RWPE2 (cell line): ENCODE measurements around the gene ZNF41.

Experiments
- ATAC-seq: fragments of 200-7000 bp; cut with Tn5 transposase; 3 replicates; pipeline ENCODE4 v1.9.1; 2021; ENCODE audit warnings: low read depth
- DNase-seq: peaks from one replicate; pipeline ENCODE4 v3.0.0-alpha.2; 2020; ENCODE audit warnings: low spot score
- H3K27ac ChIP-seq: fragments of 450-650 bp; 2 replicates; pipeline ENCODE4 v1.5.1; 2017; ENCODE audit warnings: mild to moderate bottlenecking; ENCODE audit not compliant: poor library complexity, severe bottlenecking
- H3K27me3 ChIP-seq: fragments of 250-450 bp; sonication (Bioruptor Pico); 2 replicates; pipeline ENCODE4 v1.5.1; 2021; ENCODE audit warnings: mild to moderate bottlenecking, moderate library complexity; ENCODE audit not compliant: insufficient read depth, poor library complexity, severe bottlenecking
- H3K36me3 ChIP-seq: fragments of 250-450 bp; sonication (Bioruptor Pico); 2 replicates; pipeline ENCODE4 v1.5.1; 2020; ENCODE audit warnings: low read depth, mild to moderate bottlenecking, moderate library complexity
- H3K4me1 ChIP-seq: fragments of 250-450 bp; sonication (Bioruptor Pico); 2 replicates; pipeline ENCODE4 v1.5.1; 2021; ENCODE audit warnings: mild to moderate bottlenecking, moderate library complexity; ENCODE audit not compliant: insufficient read depth, poor library complexity, severe bottlenecking
- H3K4me3 ChIP-seq: fragments of 250-450 bp; sonication (Bioruptor Pico); 2 replicates; pipeline ENCODE4 v1.5.1; 2021; ENCODE audit warnings: mild to moderate bottlenecking, moderate library complexity; ENCODE audit not compliant: severe bottlenecking
- H3K9me3 ChIP-seq: fragments of 250-450 bp; sonication (Bioruptor Pico); 2 replicates; pipeline ENCODE4 v1.5.1; 2021; ENCODE audit warnings: mild to moderate bottlenecking, moderate library complexity; ENCODE audit not compliant: severe bottlenecking
- TF ChIP-seq, protein P1 (sequence below): fragments of 450-650 bp; IDR thresholded peaks from one replicate; pipeline ENCODE4 v1.5.1; 2017; ENCODE audit warnings: mild to moderate bottlenecking, moderate library complexity; ENCODE audit not compliant: poor library complexity, severe bottlenecking

The ZNF41 gene

DNA sequence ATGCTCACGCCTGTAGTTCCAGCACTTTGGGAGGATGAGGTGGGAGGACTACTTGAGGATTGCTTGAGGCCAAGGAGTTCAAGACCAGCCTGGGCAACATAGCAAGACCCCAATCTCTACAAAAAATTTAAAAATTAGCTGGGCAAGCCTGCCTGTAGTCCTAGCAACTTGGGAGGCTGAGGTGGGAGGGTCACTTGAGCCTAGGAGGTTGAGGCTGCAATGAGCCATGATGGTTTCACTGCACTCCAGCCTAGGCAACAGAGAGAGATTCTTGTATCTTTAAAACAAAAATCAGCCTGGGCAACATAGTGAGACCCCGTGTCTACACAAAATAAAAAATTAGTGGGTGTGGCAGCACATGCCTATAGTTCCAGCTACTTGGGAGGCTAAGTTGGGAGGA, 1.9 kb downstream of the ZNF41 start:
- Histone ChIP-seq H3K36me3 (no peaks in the 10 kb centered on the region), H3K27ac (no peak overlapping the region), H3K27me3 (no peaks in the 10 kb centered on the region), H3K4me3 (no peak overlapping the region), H3K9me3 (no peaks in the 10 kb centered on the region), H3K4me1 (no peaks in the 10 kb centered on the region)
- TF ChIP-seq, protein P1, sequence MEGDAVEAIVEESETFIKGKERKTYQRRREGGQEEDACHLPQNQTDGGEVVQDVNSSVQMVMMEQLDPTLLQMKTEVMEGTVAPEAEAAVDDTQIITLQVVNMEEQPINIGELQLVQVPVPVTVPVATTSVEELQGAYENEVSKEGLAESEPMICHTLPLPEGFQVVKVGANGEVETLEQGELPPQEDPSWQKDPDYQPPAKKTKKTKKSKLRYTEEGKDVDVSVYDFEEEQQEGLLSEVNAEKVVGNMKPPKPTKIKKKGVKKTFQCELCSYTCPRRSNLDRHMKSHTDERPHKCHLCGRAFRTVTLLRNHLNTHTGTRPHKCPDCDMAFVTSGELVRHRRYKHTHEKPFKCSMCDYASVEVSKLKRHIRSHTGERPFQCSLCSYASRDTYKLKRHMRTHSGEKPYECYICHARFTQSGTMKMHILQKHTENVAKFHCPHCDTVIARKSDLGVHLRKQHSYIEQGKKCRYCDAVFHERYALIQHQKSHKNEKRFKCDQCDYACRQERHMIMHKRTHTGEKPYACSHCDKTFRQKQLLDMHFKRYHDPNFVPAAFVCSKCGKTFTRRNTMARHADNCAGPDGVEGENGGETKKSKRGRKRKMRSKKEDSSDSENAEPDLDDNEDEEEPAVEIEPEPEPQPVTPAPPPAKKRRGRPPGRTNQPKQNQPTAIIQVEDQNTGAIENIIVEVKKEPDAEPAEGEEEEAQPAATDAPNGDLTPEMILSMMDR, result no peak
- DNase-seq (no peak), ATAC-seq (no peak)

DNA sequence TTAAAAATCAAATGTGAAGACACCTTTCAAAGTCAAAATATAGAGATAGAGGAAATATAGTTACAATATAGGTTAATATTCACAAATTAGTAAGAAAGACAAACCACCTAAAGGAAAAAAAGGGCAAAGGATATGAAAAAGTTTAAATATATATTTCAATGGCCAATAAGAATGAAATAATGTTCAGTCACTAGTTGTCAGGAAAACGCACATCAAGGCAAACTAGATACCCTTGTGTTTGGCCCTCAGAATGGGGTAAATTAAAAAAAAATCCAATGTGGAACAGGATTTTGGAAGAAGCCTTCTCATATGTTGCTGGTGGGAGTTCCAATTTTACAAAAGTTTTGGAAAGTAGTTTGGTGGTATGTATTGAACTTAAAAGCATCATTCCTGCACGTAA, 2.4 kb downstream of the ZNF41 start:
- Histone ChIP-seq H3K4me1 (no peaks in the 10 kb centered on the region), H3K36me3 (no peaks in the 10 kb centered on the region), H3K9me3 (no peaks in the 10 kb centered on the region), H3K27me3 (no peaks in the 10 kb centered on the region), H3K4me3 (no peak overlapping the region), H3K27ac (no peak overlapping the region)
- ATAC-seq (no peak), DNase-seq (no peak)
- TF ChIP-seq, protein P1, result no peak

DNA sequence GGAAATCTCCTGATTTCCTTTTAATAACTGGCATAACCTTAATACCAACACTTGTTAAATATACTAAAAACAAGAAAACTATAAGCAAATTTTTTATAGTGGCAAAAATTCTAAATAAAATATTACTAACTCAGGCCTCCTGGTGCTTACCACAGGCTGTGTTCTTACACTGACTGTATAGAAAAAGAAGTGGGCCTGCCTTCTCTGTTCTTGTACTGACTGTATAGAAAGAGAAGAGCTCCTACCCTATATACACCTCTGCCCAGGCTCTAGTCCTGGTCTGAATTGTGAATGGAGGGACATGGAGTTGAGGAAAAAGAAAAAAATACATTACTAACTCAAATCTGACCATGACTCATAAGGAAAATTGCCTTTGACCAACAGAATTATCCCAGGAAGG, 7.5 kb downstream of the ZNF41 start:
- Histone ChIP-seq H3K27me3 (no peaks in the 10 kb centered on the region), H3K36me3 (no peaks in the 10 kb centered on the region), H3K27ac (no peak overlapping the region), H3K4me3 (no peak overlapping the region), H3K4me1 (no peaks in the 10 kb centered on the region), H3K9me3 (no peaks in the 10 kb centered on the region)
- no peak for ATAC-seq
- no peak for DNase-seq
- TF ChIP-seq, protein P1, result no peak

DNA sequence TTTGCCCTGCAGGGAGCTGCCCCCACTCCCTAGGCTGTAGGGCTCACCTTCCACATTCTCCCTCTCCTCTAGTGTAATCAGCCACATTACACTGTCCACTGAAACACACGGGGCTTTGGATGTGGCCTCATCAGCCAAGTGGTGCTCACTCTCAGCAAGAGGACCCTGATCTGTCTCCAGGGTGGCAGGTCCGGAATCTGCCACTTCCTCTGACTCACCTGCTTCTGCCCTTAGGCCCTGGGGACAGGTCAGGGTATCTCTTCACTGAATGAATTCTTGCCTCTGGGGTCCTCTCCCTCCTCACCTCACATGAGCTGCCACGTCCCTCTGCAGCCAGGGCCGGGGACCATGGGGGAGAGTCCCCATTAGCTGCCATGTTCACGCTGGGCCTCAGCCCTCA, 15.9 kb downstream of the ZNF41 start:
- no peaks in the 10 kb centered on the region for H3K27me3 ChIP-seq
- DNase-seq, result no peak

DNA sequence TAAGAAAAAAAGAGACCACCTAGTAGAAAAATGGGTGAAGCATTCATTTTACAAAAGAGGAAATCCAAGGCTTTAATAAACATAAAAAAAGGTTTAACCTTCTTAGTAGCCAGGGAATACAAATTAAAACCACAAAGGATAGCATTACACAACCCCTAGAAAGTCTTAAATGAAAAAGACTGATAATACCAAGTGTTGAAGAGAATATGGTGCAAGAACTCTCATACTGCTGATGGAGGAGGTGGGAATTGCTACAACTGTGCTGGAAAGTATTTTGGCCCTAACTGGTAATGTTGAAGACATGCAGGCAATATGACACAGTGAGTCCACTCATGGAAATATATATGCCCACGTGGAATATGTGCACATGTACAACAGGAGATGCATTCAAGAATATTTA, 22.5 kb downstream of the ZNF41 start:
- no peaks in the 10 kb centered on the region for H3K27me3 ChIP-seq
- no peaks in the 10 kb centered on the region for H3K9me3 ChIP-seq
- no peak overlapping the region for H3K27ac ChIP-seq
- DNase-seq, result no peak
- no peak for ATAC-seq
- TF ChIP-seq, protein P1, result no peak
- peaks cover 6% of the 10 kb centered on the region; the same call in 1 of the 2 replicates for H3K36me3 ChIP-seq
- no peak overlapping the region for H3K4me3 ChIP-seq
- H3K4me1 ChIP-seq, result no peaks in the 10 kb centered on the region

More for the DNA sequence above, 15.9 kb downstream of the ZNF41 start:
- TF ChIP-seq, protein P1, result no peak
- no peaks in the 10 kb centered on the region for H3K4me1 ChIP-seq
- H3K27ac ChIP-seq, result no peak overlapping the region
- H3K36me3 ChIP-seq, result no peaks in the 10 kb centered on the region; the same call in 1 of the 2 replicates
- no peaks in the 10 kb centered on the region for H3K9me3 ChIP-seq
- ATAC-seq, result no peak; the same call in 2 of the 3 replicates
- H3K4me3 ChIP-seq, result no peak overlapping the region
